Endothelial cell (in vitro differentiated cells): ENCODE measurements around the gene ARHGAP20. TPM values are rescaled to one million over a fixed set of nuclear protein-coding genes. Genes with fewer than 3 reads are reported as not detected.
"Not testable (repeated sequence)": the region's sequence is repeated elsewhere in the genome, so short reads cannot be mapped to it uniquely, and the experiment has no call there.

Source experiments
- DNase-seq: peaks from one replicate; pipeline ENCODE4 v3.0.0; 2021; ENCODE audit warnings: low spot score
- H3K27ac Mint-ChIP-seq: one replicate; pipeline ENCODE4 v1.8.0; 2021; ENCODE audit warnings: mixed read lengths, inconsistent platforms; ENCODE audit not compliant: unreplicated experiment
- H3K27me3 Mint-ChIP-seq: one replicate; pipeline ENCODE4 v1.8.0; 2021; ENCODE audit warnings: mild to moderate bottlenecking, moderate library complexity, mixed read lengths, inconsistent platforms; ENCODE audit not compliant: unreplicated experiment
- H3K36me3 Mint-ChIP-seq: one replicate; pipeline ENCODE4 v1.8.0; 2021; ENCODE audit warnings: mild to moderate bottlenecking, low read depth, mixed read lengths, inconsistent platforms; ENCODE audit not compliant: unreplicated experiment
- H3K4me1 Mint-ChIP-seq: one replicate; pipeline ENCODE4 v1.8.0; 2021; ENCODE audit warnings: mild to moderate bottlenecking, mixed read lengths, inconsistent platforms; ENCODE audit not compliant: unreplicated experiment
- H3K4me3 Mint-ChIP-seq: one replicate; pipeline ENCODE4 v1.8.0; 2021; ENCODE audit warnings: mild to moderate bottlenecking, mixed read lengths, inconsistent platforms; ENCODE audit not compliant: unreplicated experiment
- H3K9me3 Mint-ChIP-seq: one replicate; pipeline ENCODE4 v1.8.0; 2021; ENCODE audit warnings: mixed read lengths, inconsistent platforms; ENCODE audit not compliant: unreplicated experiment
- CTCF ChIP-seq: fragments of 200-600 bp; sonication (generic); IDR thresholded peaks from one replicate; pipeline ENCODE4 v1.5.0; 2021; ENCODE audit warnings: antibody characterized with exemption; ENCODE audit not compliant: unreplicated experiment
- total RNA-seq: library from RNA; stranded (reverse); fragmentation: NEBNext Ultra II Directional; extraction: Animal tissue kit (Norgen Biotek cat#: 25700); gene quantifications from one replicate; pipeline ENCODE4 v1.2.1, GENCODE V29; 2021; ENCODE audit not compliant: unreplicated experiment

The ARHGAP20 gene
- total RNA-seq, 1 donor from 2014 or later: 0.36 TPM

- no peak for TF ChIP-seq CTCF
- Mint-ChIP-seq H3K27me3 (no peaks in the 10 kb centered on the region), H3K9me3 (no peaks in the 10 kb centered on the region), H3K27ac (no peak overlapping the region), H3K36me3 (no peaks in the 10 kb centered on the region), H3K4me1 (no peaks in the 10 kb centered on the region), H3K4me3 (no peak overlapping the region)
- DNase-seq: no peak
Measured at GRCh38 chr11:110645253-110645652, 67.0 kb downstream of the ARHGAP20 start.

- Mint-ChIP-seq H3K27ac (no peak overlapping the region), H3K27me3 (no peaks in the 10 kb centered on the region), H3K4me1 (no peaks in the 10 kb centered on the region), H3K9me3 (no peaks in the 10 kb centered on the region), H3K36me3 (no peaks in the 10 kb centered on the region), H3K4me3 (no peak overlapping the region)
- no peak for DNase-seq
- no peak for TF ChIP-seq CTCF
Measured at GRCh38 chr11:110634370-110634769, 77.9 kb downstream of the ARHGAP20 start.

GRCh38 chr11:110631551-110631950 lies 80.7 kb downstream of the ARHGAP20 start:
- no peak for TF ChIP-seq CTCF
- no peaks in the 10 kb centered on the region for H3K27me3 Mint-ChIP-seq
- H3K4me1 Mint-ChIP-seq: no peaks in the 10 kb centered on the region
- no peak overlapping the region for H3K27ac Mint-ChIP-seq
- H3K36me3 Mint-ChIP-seq: no peaks in the 10 kb centered on the region
- no peak for DNase-seq
- no peaks in the 10 kb centered on the region for H3K9me3 Mint-ChIP-seq
- no peak overlapping the region for H3K4me3 Mint-ChIP-seq

GRCh38 chr11:110629594-110629993 lies 82.6 kb downstream of the ARHGAP20 start:
- Mint-ChIP-seq H3K9me3 (no peaks in the 10 kb centered on the region), H3K27ac (no peak overlapping the region), H3K36me3 (no peaks in the 10 kb centered on the region), H3K4me1 (no peaks in the 10 kb centered on the region), H3K27me3 (no peaks in the 10 kb centered on the region), H3K4me3 (no peak overlapping the region)
- no peak for DNase-seq
- TF ChIP-seq CTCF: no peak

GRCh38 chr11:110621826-110622225 lies 90.4 kb downstream of the ARHGAP20 start:
- no peak overlapping the region for H3K27ac Mint-ChIP-seq
- no peak for DNase-seq
- no peak overlapping the region for H3K4me3 Mint-ChIP-seq
- no peak for TF ChIP-seq CTCF
- H3K27me3 Mint-ChIP-seq: peaks cover 3% of the 10 kb centered on the region
- H3K36me3 Mint-ChIP-seq: no peaks in the 10 kb centered on the region
- H3K4me1 Mint-ChIP-seq: no peaks in the 10 kb centered on the region
- H3K9me3 Mint-ChIP-seq: no peaks in the 10 kb centered on the region

- not testable (repeated sequence) for H3K9me3 Mint-ChIP-seq, H3K4me1 Mint-ChIP-seq, H3K27me3 Mint-ChIP-seq, H3K27ac Mint-ChIP-seq, DNase-seq, H3K4me3 Mint-ChIP-seq, H3K36me3 Mint-ChIP-seq
Measured at GRCh38 chr11:110619366-110619765, 92.9 kb downstream of the ARHGAP20 start.
